ENCODE results near the gene POU4F3. TPM values are rescaled to one million over a fixed set of nuclear protein-coding genes. Genes with fewer than 3 reads are reported as not detected.

Gene POU4F3
- total and polyA plus RNA-seq, 8 donors = not detected

DNA sequence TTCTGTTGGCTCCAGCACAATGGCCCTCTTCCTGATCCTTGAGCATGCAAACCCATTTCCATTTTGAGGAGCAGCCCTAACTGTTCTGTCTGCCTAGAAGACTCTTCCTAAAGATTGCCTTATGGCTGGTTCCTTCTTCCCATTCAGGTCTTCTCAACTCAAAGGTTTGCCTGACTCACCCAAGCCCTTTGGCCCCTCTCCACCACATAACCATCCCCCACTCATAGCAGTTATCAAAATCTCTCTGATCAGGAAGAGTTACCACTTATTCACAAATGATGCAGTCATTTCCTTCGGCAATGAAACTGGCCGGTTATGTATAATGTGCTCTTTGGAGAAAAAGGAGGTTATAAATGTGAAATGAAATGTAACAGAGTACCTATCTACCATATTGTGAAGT, 8.9 kb upstream of the POU4F3 start:
- TF ChIP-seq CTCF (IDR thresholded peaks at IDR 0.05) = no peak
- FAIRE-seq = no peak
- Histone ChIP-seq H3K4me1 (no peaks in the 10 kb centered on the region), H3K27me3 (peaks cover 0 to 9% (median 0%) of the 10 kb centered on the region in 4 donors), H3K4me3 (no peak overlapping the region), H3K9me3 (no peaks in the 10 kb centered on the region), H3K27ac (no peak overlapping the region), H3K36me3 (no peaks in the 10 kb centered on the region)
- 81 to 91% methylated on average over 2 of the region's 2 CpGs for WGBS, 2 donors
- no peak for DNase-seq
- ATAC-seq = no peak
- intact Hi-C loops (cut with DNase I) = no loop called here

GRCh38 chr5:146331423-146331822, 7.2 kb upstream of the POU4F3 start:
- TF ChIP-seq CTCF (IDR thresholded peaks at IDR 0.05) = no peak
- no peak overlapping the region for H3K4me3 ChIP-seq
- FAIRE-seq = no peak
- no peak overlapping the region for H3K27ac ChIP-seq
- H3K4me1 ChIP-seq = no peaks in the 10 kb centered on the region
- DNase-seq = no peak
- intact Hi-C loops (cut with DNase I) = no loop called here
- no peaks in the 10 kb centered on the region for H3K9me3 ChIP-seq
- H3K36me3 ChIP-seq = no peaks in the 10 kb centered on the region
- peaks cover 0 to 9% (median 0%) of the 10 kb centered on the region in 4 donors for H3K27me3 ChIP-seq
- ATAC-seq = no peak
- 5 to 8% methylated on average over 2 of the region's 2 CpGs for WGBS, 2 donors

DNA sequence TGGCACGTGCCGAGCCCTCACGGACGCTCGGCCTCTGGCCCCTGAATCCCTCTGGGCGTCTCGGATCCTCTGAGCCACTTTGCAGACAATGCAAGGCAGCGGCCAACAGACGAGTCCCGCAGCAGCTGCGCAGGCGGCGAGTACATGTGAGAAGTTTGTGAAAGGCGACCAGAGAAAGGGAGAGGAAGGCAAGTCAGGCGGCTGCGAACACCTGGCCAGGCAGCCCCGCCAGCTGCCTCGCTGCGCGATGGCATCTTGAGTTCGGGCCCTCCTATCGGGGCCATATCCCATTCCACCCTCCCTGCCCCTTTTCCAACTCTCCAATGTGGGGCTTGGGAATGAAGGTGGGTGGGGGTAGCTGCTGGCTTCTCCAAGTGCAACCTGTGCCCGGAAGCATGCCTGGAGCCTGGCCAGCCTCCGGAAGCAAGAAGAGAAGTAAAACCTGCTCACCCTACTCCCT, 4.5 kb upstream of the POU4F3 start:
- Histone ChIP-seq H3K9me3 (no peaks in the 10 kb centered on the region), H3K27ac (no peak overlapping the region), H3K4me3 (no peak overlapping the region), H3K4me1 (no peaks in the 10 kb centered on the region), H3K36me3 (no peaks in the 10 kb centered on the region), H3K27me3 (peaks cover 0 to 14% (median 1%) of the 10 kb centered on the region in 4 donors)
- ATAC-seq (no peak), FAIRE-seq (no peak), DNase-seq (no peak)
- WGBS, 2 donors = 3 to 4% methylated on average over 24 of the region's 24 CpGs
- intact Hi-C loops (cut with DNase I) = no loop called here
- no peak for TF ChIP-seq CTCF (IDR thresholded peaks at IDR 0.05)

- intact Hi-C loops (cut with DNase I) = no loop called here
- Histone ChIP-seq H3K36me3 (no peaks in the 10 kb centered on the region), H3K4me3 (no peak overlapping the region), H3K4me1 (no peaks in the 10 kb centered on the region), H3K27me3 (peaks cover under 1 to 35% (median 12%) of the 10 kb centered on the region in 4 donors), H3K9me3 (no peaks in the 10 kb centered on the region), H3K27ac (no peak overlapping the region)
- TF ChIP-seq CTCF (IDR thresholded peaks at IDR 0.05) = no peak
- ATAC-seq (no peak), DNase-seq (no peak), FAIRE-seq (no peak)
Observed at GRCh38 chr5:146336197-146336596, 2.4 kb upstream of the POU4F3 start.

DNA sequence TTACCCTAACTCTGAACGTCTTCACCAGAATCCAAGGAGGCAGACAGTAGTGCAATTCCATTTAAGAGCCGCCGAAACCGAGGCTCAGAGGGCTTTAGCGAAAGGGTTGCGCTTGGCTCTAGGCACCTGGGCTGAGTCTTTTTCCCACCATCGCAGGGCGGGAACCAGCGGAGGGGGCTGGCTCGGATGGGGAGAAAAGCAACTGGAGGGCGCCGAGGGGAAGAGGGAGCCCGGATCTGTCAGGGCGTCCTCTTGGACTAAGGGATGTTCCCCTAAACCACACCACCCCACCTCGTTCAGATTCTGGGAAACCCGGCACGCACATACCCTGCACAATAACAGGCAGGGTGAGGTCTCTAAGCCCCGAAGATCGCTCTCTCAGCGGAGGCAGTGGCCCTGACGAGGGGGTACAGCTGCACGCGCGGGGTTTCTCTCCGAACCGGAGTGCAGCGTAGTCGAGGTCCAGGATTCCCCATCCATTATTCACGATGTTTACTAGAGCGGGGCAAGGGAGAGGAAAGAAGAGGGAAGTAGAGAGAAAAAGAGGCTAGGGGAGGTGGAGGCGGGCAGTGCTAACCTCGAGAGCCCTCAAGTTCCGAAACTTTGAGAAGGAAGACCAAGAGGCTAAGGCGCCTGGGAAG, 1.3 kb upstream of the POU4F3 start:
- H3K9me3 ChIP-seq = no peaks in the 10 kb centered on the region
- TF ChIP-seq CTCF (IDR thresholded peaks at IDR 0.05) = no peak
- 2% methylated on average over 34 of the region's 34 CpGs for WGBS, 2 donors
- H3K36me3 ChIP-seq = no peaks in the 10 kb centered on the region
- no peak overlapping the region for H3K27ac ChIP-seq
- DNase-seq (no peak), FAIRE-seq (no peak), ATAC-seq (no peak)
- H3K27me3 ChIP-seq = peaks cover 6 to 37% (median 14%) of the 10 kb centered on the region in 4 donors
- intact Hi-C loops (cut with DNase I) = no loop called here
- H3K4me3 ChIP-seq = no peak overlapping the region
- H3K4me1 ChIP-seq = no peaks in the 10 kb centered on the region
